RPMI8226 (cell line): Measurements from ENCODE around the gene BTG3.

Experiments used
- DNase-seq: peaks from one replicate; pipeline ENCODE4 v3.0.0-alpha.2; 2015

BTG3 gene, protein sequence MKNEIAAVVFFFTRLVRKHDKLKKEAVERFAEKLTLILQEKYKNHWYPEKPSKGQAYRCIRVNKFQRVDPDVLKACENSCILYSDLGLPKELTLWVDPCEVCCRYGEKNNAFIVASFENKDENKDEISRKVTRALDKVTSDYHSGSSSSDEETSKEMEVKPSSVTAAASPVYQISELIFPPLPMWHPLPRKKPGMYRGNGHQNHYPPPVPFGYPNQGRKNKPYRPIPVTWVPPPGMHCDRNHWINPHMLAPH

DNA sequence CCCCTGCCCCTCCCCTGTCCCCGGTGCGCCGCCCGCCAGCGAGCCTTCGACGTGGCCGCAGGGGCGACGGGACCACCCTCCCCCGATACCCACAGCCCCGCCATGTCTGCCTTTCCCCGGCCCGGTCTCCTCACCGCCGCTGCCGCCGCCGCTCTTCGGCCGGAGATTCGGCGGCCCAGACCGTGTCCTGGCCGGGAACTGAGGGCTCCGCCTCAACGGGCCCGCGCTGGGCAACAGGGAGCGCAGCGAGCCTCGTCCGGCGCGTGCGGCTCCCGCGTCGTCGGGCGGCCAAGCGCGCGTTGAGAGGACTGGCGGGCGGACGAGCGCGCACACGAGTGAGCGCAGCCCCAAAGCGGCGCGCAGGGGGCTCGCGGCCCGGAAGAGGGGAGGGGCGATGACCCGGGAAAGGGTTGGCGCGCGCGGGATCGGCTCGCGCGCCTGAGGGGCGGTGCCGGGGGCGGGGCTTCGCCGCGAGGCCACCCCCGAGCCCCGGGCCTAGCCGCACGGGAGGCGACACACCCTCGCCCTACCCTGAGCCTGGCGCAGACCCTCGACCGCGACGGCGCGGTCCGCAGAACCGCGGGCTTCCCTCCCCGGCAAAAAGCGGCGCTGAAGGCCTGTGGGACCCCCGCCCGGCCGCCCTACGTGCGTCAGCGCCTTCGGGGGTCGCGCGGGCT lies at the start of gene BTG3:
BTG3 (minus strand) TSS at position 337 of the 677 bp plus-strand sequence. CDS start 3,757 bp downstream, outside the sequence.
- DNase-seq, result peak; percentile 91

DNA sequence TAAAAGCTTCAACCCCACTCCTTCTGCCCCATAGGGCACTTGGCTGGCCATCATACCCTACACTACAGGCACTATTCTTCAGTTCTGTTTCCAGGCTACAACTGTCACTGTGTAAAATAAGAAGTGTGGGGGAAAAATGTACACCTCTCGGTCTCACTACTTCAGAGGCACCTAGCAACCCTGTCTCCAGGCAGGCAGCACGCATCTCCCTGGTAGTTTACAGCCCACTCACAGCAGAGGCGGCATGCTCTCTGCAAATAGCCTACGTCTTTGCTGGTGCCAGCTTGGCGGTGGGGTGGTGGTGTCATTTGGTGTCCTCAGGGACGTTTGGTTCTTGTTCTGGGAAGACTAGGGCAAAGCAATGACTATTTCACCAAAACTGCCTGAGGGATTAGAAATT lies 48.2 kb upstream of the BTG3 start:
- no peak for DNase-seq

DNA sequence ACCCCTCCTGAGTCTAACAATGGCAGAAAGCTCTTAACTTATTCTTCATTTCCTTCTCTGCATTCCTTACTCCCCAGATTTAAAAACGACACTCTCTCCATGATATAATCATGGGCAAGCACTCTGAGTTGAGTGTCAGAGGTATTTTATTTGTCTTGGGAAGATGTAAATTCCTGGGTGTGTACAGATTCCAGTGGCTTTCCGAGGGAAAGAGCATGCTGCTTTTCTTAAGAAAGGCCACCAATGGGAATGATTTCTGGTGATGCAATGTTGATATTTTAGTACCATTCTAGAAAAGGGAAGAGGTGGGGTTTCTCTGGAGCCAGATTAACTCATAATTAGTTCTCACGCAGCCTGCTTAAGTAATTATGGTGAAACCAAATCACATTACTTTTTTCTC lies 47.8 kb upstream of the BTG3 start:
- DNase-seq, result no peak

DNA sequence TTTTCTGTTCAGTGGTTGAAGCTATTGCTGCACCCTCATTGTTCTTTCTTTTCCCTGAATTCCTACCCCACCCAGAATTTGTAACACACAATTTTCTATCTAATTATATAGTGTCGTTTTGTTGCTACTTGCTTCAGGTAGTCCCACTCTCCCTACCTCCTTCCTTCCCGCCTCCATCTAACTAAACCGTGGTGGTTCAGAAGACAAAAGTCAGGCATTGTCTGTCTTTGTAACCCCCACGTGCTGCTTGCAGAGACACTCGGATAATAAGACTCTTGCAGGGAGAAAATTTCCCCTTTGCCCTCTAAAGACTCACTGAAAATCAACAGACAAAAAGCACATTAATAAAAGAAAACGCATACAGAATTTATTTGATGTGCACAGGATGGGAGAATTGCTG lies 46.2 kb upstream of the BTG3 start:
- no peak for DNase-seq

DNA sequence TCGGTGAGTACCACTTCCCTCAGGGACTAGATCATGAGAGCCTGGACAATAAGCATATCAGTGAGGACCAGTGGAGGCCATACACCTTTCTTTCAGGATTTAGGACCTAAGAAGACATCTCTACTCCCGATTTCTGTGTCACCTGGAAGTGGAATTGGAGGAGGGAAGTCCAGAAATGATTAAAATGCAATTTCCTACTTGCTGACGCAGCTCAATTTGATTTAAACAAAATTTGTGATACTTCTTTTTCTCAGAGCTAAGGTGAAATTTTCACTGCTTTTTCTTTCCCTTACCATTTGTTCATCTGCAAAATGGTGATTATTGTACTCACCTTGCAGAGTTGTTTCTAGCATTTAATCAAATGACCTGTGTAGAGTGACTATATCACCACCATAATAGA lies 38.8 kb upstream of the BTG3 start:
- DNase-seq, result no peak

DNA sequence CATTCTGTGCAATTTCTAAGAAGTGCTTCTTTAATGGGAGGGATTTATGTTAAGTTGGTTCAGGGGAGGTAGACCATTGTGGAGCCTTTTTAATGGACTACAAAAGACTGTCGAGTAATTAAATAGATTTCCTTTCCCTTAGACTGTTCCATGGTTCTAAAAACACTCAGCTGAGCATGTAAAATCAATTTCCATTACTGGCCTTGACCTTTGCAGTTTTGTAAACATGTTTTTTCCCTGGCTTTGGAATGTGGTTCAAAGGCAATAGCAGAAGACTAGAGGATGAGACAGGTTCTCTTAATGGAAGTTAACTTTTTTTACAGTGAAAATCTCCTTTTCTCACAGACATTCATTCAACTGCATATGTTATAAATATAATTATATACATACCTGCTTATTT lies 37.6 kb upstream of the BTG3 start:
- no peak for DNase-seq

DNA sequence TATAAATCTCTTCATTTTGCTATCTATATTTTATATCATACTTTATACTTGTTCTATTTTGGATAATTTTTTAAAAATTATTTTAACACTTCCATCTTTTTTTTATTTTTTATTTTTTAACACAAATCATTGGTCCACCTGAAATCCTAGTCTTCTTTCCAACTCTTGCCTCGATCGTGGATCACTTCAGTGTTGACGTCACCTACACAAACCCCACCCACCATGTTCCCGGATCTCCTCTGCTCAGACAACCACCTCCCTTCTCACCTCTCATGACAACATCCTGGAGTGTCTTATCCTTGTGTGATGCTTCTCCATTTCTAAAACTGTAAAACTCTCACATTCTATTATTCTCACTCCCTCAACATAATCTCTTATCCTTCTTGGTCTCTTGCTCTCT lies 34.1 kb upstream of the BTG3 start:
- DNase-seq, result no peak

DNA sequence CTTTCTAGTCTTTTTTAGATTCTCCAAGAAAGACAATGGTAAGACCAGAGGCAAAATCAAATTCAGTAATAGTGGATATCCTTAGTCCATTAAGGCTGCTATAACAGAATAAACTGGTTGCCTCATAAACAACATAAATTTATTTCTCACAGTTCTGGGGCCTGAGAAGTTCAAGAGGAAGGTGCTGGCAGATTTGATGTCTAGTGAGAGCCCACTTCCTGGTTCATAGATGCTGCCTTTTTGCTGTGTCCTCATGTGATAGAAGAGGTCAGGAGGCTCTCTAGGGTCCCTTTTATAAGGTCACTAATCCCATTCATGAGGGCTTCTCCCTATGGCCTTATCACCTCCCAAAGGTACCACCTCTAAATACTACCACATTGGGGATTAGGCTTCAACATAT lies 31.5 kb upstream of the BTG3 start:
- no peak for DNase-seq

DNA sequence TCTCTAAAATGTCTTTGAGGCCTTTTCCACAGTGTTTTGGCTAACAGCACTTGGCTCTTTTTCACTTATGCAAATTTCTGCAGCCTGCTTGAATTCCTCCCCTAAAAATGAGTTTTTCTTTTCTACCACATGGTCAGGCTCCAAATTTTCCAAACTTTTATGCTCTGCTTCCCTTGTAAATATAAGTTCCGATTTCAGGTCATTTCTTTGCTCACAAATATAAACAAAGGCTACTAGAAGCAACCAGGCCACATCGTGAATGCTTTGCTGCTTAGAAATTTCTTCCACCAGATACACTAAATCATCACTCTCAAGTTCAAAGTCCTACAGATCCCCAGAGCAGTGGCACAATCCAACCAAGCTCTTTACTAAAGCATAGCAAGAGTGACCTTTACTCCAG lies 28.1 kb upstream of the BTG3 start:
- no peak for DNase-seq

DNA sequence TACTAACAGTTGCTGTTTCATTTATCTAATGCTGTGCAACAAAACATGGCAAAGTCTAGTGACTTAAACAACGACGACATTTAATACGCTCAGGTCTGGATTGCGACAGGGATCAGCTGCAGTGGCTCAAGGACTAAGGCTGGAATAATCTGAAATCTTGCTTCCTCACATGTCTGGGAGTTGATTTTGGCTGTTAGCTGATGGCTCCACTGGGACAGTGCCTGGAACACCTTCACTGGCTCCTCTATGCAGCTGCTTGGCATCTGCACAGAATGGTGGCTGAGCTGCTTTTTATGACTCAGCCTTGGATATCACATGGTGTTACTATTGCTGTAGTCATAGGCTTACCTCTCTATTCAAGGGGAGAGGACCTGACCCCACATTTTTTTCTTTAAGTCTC lies 24.0 kb upstream of the BTG3 start:
- DNase-seq, result no peak

DNA sequence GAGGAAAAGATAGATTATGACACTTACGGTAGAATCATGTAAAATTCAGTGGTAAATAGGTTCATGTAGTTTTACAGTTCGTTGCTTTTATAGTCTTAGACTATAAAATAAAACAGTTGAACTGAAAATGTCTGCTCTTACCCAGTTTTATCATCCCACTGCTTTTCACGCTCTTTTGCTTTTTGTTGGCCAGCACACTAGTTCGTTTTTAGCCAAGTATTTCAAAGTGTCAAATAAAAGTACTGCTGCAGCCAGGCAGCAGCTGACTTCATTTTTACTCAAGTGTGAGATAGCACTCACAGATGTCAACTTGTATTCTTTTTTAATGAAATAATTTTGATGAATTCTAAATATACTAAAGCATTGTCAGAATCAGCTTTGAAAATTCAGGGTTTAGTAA lies 18.5 kb upstream of the BTG3 start:
- no peak for DNase-seq

DNA sequence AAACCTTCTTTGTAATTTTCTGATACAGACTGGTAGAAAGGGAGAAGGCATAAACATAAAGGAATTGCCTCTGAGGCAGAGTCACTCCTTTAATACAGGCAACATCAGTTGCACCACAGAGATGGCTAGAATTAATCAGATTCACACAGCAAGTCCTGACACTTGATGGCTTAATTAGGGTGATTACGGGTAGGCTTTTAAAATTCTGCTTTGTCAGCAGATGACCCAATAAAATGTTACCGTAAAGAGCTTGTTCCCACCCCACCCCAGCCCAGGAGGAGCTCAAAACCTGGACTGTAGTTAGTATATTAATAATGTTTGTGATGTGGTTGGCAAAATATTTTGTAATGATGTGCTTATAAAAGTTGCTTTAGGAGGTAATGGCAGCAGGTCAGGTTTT lies 9.3 kb upstream of the BTG3 start:
- no peak for DNase-seq

DNA sequence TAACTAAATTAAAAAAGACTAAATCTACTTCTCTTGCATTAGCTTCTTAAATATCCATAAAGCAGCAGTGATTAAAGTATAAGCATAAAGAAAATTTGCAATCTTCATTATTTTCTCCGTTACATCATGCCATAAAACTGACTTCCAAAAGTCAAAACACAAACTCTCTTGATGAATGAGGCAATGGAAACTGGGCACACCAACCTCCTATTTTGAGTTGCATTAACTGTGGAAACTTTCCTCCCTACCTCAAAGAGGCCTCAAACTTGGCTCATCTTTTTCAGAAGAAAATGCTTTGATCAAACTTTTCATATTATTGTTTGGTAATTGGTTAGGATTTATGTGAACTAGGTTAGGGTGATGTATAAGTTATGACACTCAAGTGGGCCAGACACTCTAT lies 4.1 kb upstream of the BTG3 start:
- no peak for DNase-seq

DNA sequence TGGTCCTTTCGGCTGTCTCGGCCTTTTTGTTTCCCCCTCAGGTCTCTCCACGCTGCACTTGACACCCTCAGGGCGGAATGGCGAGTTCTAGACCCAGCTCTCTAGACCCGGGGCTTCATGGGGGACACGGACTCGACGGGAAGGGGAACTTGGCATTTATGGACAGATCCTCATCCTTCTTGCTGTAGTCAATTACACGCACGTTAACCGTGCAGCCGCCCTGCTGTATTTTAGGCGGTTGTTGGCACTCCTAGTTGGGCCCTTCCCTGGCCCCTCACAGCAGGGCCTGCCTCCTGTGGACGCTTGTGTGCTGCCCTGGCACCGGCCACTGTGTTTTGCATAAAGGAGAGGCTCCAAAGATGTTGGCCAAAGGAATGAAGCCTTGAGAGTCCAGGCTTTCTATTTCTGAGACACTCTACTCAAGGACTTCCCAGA lies 558 bp upstream of the BTG3 start:
- peak; percentile 28 for DNase-seq

DNA sequence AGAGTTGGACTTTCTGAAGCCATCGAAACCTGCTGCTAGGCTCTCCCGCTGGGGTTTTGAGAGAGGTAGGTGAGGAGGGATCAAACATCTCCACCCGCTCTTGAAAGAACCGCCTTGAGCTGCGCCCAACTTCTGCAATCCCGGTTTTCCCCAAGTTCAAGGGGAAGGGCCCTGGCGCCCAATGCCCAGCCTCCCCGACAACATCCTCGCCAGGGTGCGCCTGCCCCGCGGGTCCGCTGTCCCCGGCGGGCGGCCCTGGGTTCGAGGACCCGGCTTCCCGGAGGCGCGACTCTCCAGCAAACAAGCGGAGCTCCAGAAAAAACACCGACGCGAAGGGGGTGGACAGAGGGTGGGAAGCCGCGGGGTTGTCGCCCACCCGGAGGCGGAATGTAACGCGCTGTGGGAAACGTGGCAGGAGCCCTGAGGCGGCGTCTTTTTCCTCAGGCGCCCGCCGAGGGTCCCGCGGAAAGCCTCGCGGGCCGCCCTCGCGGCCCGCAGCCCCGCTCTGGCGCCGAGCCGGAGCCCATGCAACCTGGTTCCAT lies 607 bp downstream of the BTG3 start:
- DNase-seq, result peak; percentile 38

DNA sequence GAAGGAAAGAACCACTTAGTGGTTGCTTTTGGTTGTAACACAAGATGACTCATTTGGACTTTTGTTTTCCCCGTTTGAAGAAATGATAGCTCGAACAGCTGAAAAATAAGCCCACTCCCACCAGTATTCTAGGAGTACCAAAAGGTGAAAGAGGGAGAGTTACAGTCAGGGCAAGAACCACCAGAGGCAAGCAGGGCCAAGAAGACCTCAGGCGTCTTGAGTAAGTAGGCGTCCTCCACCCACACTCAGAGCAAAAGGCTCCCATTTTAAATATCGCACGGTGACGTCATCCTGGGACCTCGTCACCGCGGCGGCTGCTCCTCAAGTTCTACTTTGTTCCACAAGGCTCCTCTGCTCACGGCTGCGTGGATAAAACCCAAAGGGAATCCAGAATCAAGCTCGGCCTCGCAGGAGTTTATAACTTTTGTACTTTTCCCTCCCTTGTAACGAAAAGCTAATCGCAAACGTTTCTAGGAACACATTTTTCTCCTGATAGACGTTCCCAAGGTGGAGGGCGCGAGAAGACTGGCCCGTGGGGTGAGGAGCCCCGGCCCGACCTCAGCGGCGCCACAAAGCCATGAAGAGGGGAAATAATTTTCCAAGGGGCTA lies 1.2 kb downstream of the BTG3 start:
- peak; percentile 88 for DNase-seq

DNA sequence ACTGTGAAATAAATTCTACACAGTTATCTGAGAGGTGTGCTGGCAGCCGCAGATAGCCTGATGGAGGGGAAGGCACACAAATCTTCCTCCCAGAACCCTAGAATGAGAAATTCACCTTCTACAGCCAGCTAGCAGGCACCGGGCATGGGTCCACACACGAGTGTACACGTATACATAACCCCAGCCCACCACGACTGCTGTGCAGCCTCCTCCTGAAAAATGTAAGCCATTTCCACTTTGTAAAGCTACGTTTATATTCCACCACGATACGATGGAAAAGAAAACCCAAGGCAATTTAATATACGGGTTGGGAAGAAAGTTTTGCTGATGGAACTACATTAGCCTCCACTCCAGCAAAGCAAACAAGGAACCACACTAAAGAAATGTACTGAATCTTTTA lies 1.8 kb downstream of the BTG3 start:
- peak; percentile 35 for DNase-seq

DNA sequence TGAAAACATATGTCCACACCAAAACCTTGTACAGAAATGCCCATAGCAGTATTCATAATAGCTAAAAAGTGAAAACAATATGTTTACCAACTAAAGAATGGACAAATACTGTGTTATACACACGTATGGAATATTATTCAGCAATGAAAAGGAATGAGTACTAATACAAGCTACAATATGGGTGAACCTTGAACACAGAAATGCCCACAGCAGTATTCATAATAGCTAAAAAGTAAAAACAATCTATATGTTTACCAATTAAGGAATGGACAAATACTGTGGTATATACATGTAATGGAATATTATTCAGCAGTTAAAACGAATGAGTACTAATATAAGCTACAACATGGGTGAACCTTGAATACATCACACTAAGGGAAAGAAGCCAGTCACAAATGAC lies 3.0 kb downstream of the BTG3 start:
- no peak for DNase-seq

DNA sequence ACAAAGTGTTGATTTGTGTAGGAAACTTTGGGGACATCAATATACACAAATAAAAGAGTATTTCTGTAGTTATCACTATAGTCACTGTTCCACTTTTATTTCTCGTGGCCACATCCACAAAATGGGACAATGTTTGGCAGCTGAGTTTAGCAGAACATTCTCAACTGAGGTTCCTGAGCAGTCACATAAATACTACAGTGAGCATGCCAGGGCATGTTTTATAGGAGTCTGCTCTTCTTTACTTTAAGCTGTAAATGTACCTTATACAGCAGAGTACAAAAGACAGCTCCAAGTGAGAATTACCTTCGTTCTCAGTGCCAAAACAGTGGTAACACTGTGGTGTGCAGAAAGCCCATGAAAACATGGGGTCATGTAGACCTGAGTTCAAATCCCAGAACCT lies 5.0 kb downstream of the BTG3 start:
- DNase-seq, result no peak

DNA sequence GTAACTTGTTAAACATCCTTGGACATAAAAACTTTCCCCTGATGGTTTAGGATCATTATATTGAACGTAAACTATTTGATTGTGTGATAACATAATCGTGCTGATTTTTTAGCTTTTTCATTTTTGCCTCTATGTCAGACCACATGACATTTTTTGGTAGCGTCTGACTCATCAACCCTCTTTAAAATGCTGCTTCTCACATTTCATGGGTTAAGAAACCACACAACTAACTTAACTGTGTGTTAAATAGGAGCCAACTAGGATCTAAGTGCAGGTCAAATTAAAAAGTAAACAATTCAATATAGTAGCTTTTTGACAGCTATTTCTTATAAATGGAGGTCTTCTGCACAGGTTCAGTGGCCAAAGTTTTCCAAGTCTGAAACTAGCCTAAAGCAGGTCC lies 9.8 kb downstream of the BTG3 start:
- DNase-seq, result no peak

DNA sequence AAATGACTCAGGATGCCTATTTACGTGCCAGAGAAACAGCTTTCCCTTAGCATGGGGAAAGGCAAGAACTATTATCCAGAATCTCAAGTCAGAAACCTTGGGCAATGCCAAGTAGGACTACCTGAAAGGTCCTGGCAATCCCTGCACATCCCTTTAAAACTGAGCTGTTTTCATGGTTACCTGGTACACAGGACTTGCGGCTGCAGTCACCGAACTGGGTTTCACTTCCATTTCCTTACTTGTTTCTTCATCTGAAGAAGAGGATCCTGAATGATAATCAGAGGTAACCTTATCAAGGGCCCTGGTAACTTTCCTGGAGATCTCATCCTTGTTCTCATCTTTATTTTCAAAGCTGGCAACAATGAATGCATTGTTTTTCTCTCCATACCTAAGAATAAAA lies 14.3 kb downstream of the BTG3 start:
- DNase-seq, result no peak

DNA sequence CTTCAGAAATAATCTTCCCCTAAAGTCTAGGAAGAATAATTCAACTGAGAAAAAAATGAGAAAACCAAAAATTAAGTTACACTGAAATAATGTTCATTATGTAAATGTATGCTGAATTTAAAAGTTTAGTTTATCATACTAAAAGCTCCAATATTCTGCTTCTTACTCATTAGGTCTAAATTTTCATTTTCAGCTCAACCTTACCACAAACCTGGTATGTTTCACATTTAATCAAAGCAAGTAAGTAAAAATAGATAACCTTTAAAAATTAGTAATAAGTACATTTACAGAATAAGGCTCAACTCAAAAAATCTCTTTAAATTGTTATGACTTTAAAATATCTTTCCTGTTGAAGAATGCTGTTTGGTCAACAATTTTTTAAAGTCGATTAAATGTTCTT lies 15.0 kb downstream of the BTG3 start:
- DNase-seq, result no peak

DNA sequence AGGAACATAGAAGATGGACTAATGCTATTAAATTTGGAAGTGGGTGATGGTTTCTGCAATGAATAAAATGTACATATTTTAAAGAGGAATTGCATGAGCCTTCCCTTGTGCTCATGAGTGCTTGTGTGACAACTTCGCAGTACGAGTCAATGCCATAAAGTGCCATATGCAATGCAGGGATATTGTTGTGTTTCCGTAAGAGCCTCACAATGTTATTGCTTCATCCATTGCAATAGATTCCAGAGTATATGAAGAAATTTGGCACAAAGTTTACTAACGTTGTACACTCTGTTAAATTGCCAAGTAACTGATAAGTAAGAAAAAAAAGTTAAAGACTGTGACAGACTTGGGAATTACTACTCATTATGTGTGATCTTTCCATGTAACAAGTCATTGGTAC lies 22.3 kb downstream of the BTG3 start:
- DNase-seq, result no peak

DNA sequence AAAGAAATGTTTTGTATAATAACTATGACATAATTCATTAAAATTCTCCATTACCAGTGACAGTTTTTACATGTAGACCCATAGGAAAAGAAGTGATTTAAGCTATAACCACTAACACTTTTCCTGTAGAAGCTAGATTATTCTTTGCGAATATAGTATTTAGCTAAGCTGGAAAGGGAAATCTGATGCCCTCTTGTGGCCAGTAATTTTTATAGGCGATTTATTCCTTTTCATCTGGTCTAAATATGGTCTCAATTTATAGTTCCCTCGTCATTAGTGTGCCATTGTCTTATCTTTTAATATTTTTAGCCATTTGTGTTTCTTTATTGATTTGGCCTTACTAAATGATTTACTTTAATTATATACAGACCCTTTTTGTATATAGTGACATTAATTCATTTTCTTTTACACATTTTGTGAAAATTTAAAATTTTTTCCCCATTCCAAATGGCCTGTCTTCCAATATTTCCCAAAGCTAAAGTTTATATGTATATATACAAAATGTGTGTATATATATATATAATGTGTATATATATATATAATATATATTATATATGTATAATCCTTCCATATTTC lies 26.7 kb downstream of the BTG3 start:
- peak; percentile 67 for DNase-seq
